Measurements from ENCODE around the gene TMEM119. TPM values are rescaled to one million over a fixed set of nuclear protein-coding genes. Genes with fewer than 3 reads are reported as not detected.

Gene TMEM119
- total RNA-seq (2022; extraction: Qiagen RNA extraction): 0.03 to 0.21 TPM (median 0.09 TPM) in 3 of 5 replicates, not detected in the others

GRCh38 chr12:108597559-108598471 is at the start of gene TMEM119:
Gene TMEM119 (minus strand): TSS chr12:108598084. CDS start chr12:108592383, 5,701 bp downstream.

GRCh38 chr12:108633534-108634248 is 35.8 kb upstream of the TMEM119 start, which contains the start of gene SELPLG:
Gene SELPLG (minus strand): TSS chr12:108633894. CDS start chr12:108624307, 9,587 bp downstream.

GRCh38 chr12:108562348-108563135 is 35.3 kb downstream of the TMEM119 start, which contains the start of gene ISCU:
Gene ISCU (plus strand): TSS chr12:108562596. CDS start chr12:108562623, 27 bp downstream.

GRCh38 chr12:108560752-108561719 is 36.8 kb downstream of the TMEM119 start, which contains the start of gene SART3:
Gene SART3 (minus strand): TSS chr12:108561173. CDS start chr12:108561154, 19 bp downstream.

Other genes with a start within 250 kb of the TMEM119 start
- 2.8 to 3.1 TPM (median 3.1 TPM) in 5 replicates for gene FICD, start 82.8 kb downstream of the TMEM119 start, total RNA-seq (2022; extraction: Qiagen RNA extraction)
- 35.2 to 49.5 TPM (median 38.8 TPM) in 5 replicates for gene SART3, start 36.9 kb downstream of the TMEM119 start, total RNA-seq (2022; extraction: Qiagen RNA extraction)
- 86.6 to 99.7 TPM (median 93.1 TPM) in 5 replicates for gene ISCU, start 35.5 kb downstream of the TMEM119 start, total RNA-seq (2022; extraction: Qiagen RNA extraction)
- gene SELPLG, start 35.8 kb upstream of the TMEM119 start, total RNA-seq (2022; extraction: Qiagen RNA extraction): 0.79 to 1.1 TPM (median 0.94 TPM) in 5 replicates
- gene CORO1C, start 133.4 kb upstream of the TMEM119 start, total RNA-seq (2022; extraction: Qiagen RNA extraction): 157 to 174 TPM (median 173 TPM) in 5 replicates